ENCODE data around the gene RAE1.

GRCh38 chr20:57387945-57388371, 36.9 kb downstream of the RAE1 start:
- TF ChIP-seq, protein P1, sequence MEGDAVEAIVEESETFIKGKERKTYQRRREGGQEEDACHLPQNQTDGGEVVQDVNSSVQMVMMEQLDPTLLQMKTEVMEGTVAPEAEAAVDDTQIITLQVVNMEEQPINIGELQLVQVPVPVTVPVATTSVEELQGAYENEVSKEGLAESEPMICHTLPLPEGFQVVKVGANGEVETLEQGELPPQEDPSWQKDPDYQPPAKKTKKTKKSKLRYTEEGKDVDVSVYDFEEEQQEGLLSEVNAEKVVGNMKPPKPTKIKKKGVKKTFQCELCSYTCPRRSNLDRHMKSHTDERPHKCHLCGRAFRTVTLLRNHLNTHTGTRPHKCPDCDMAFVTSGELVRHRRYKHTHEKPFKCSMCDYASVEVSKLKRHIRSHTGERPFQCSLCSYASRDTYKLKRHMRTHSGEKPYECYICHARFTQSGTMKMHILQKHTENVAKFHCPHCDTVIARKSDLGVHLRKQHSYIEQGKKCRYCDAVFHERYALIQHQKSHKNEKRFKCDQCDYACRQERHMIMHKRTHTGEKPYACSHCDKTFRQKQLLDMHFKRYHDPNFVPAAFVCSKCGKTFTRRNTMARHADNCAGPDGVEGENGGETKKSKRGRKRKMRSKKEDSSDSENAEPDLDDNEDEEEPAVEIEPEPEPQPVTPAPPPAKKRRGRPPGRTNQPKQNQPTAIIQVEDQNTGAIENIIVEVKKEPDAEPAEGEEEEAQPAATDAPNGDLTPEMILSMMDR (IDR thresholded peaks at IDR 0.05) = no peak
- no peak for TF ChIP-seq POLR2AphosphoS5 (IDR thresholded peaks at IDR 0.05)

Measured in prostate gland (tissue), 2 donors.